Stimulated activated CD8-positive, alpha-beta memory T cell treated with anti-CD3 and anti-CD28 coated beads, Interleukin-7, amount 100 ng/mL, for 48 hours (primary cell): ENCODE measurements around the gene ACAD11.
A peak's percentile ranks its signal among the peaks of the same experiment; 100 is the strongest.

Source experiments
- DNase-seq, 2 donors: peaks; one replicate each; pipeline ENCODE4 v3.0.0-alpha.2; 2020; ENCODE audit warnings: low read depth in 1 of 2; ENCODE audit errors: extremely low read depth in 1 of 2

ACAD11 gene

GRCh38 chr3:132659365-132660051 lies at the start of gene ACAD11:
TSS of gene ACAD11 (minus strand) at chr3:132659809. CDS start at chr3:132659751, 58 bp downstream.
- DNase-seq, result peak; percentile 13 to 23

DNA sequence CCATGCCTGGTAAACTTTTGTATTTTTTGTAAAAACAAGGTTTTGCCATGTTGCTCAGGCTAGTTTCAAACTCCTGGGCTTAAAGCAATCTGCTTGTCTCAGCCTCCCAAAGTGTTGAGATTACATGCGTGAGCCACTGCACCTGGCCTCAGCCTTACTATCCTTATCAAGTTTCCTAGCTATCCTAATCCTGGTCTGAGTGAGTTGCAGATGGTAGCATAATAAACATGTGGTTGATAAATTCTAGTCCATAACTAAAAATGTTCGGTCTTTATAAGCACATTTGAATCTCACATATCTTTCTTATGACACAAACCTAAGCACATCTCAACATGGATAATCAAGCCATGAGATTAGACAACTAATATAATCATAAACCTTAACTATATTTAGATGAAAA lies 44.1 kb upstream of the ACAD11 start:
- DNase-seq, result no peak

DNA sequence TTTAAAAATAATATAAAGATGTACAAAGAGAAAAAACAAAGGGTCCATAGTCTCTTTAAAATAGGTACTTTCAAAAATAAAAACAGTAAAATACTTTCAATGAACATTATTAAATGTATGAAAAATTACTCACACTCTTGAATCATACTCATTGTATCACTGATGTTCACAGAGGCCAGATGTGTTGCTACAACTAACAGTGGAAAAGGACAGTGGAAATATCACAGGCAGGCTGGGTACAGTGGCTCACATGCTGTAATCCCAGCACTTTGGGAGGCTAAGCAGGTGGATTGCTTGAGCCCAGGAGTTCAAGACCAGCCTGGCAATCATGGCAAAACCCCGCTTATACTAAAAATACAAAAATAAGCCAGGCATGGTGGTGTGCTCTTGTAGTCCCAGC lies 35.8 kb upstream of the ACAD11 start:
- no peak for DNase-seq

DNA sequence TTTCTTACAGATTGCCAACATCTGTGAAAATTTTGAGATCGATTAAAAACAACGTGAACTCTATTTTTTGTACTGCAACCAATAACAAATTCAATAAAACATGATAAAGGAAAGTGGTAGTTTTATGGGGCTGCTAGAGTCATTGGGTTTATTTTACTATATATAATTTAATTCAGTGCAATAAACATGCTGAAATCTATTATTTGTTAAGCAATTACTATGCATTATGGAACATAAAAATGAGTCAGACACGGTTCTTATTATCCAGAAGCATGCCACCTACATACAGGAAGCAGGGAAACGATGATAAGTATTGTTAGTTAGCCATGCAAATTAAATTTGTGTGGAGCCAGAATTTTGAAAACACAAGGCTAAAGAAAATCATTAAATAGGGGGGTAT lies 35.4 kb upstream of the ACAD11 start:
- no peak for DNase-seq

- no peak for DNase-seq
Observed at GRCh38 chr3:132690040-132690439, 30.4 kb upstream of the ACAD11 start.

DNA sequence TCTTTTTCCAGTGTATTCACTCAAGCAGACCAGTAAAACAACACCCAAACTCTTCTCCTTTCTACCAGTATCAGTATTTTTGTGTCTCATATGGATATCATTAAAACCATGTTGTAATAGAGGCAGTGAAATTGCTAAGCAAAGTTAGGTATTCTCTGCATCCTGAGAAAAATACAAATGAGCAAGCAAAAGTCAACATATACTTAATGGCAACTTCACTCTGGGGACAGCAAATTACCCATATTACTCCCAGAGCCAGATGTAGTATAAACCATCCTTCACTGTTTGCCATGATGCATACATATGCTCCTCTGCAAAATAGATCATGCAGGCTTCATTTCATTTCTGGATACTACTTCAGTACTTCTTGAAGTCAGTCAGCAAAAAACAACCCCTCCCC lies 22.6 kb upstream of the ACAD11 start:
- DNase-seq, result no peak

DNA sequence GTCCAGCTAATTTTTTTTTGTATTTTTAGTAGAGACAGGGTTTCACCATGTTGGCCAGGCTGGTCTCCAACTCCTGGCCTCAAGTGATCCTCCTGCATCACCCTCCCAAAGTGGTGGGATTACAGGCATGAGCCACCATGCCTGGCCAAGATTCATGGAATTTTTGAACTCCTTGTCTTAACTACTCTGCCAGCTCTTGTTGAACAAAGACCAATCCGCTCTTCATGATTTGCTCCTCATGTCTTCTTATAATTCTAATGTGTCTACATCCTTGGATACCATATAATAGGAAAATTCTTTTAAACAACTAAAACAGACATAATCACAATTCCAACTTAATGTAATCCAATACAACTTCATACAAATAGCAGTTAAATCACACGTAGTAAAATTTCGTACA lies 21.8 kb upstream of the ACAD11 start:
- DNase-seq, result no peak

GRCh38 chr3:132679911-132680310 lies 20.3 kb upstream of the ACAD11 start:
- no peak for DNase-seq

DNA sequence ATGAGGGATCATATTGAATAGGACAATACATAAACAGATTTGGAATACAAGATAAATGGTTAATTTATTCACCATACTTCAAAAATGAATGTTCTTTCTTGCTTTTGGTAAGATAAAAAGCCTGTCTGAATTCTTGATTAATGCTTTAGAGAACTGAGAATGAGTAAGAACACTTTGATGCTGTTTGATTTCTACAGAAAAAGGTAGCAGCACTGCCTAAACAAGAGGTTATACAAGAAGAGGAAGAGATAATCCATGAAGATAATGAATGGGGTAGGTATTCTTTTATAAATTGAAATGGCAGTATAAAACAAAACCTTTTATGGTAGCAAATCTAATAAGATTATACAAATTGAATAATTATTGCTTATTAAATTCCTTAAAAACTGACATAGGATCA lies 15.8 kb upstream of the ACAD11 start:
- DNase-seq, result no peak

DNA sequence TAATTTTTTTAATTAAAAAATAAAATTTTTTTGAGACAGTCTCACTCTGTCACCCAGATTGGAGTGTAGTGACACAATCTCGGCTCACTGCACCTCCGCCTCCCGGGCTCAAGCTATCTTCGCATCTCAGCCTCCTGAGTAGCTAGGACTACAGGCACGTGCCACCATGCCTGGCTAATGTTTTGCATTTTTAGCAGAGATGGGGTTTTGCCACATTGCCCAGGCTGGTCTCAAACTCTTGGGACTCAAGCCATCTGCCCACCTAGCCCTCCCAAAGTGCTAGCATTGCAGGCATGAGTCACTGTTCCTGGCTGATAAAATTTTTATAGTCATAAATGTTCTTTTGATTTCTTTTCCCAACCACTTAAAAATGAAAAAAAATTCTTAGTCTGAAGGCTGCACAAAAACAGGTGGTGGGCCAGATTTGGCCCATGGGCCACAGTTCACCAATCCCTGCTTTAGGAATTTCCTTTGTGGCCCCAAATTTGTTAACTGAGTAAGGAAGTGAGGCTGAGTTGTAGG lies 9.7 kb upstream of the ACAD11 start:
- no peak for DNase-seq

- DNase-seq, result no peak
Observed at GRCh38 chr3:132665230-132665745, 5.7 kb upstream of the ACAD11 start.

DNA sequence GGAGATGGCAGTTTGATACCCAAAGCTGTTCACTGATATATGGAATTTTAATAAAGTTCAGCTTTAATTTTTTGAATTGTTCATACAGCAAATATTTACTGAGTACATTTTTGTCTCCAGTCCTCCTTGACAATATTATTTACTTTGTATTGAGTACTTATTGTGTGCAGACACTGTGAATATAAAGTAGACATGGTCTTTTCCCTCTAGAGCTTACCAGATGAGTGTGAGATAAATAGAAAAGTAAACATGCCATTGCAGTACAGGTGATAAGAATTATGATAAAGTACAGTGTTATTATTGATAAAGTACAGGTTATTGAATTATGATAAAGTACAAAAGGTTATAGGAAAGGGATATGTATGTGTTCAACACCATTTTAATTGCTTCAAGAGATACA lies 2.6 kb upstream of the ACAD11 start:
- no peak for DNase-seq

DNA sequence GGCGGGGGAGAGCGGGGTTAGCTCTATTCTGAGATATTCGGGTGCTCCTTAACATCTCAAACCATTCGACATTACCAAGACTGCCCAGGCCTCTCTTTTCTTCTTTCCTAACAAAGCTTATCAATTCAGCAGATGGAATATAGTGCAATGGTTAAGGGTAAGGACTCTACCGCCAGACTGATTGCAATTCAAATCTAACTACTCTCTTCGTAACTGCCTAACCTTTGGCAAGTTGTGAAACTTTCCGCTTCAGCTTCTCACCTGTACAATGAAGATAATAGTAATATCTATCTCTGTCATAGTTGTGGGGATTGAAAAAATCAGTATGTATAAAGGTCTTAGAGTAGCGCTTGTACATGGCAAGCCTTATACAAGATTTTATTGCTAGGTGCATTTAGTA lies 1.5 kb upstream of the ACAD11 start:
- DNase-seq, result no peak

DNA sequence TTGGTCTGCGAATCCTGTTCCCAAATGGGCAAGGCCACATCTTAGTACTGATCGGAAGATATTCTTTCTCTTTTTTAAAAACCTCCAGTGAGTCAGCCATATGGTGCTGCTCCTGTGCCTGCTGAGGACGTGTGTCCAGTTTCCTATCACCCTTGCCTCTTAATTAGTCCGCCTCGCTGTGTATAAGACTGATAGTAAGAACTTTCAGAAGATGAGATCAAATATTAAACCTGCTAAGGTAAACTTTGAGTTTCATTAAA lies 1.1 kb upstream of the ACAD11 start:
- DNase-seq, result no peak

DNA sequence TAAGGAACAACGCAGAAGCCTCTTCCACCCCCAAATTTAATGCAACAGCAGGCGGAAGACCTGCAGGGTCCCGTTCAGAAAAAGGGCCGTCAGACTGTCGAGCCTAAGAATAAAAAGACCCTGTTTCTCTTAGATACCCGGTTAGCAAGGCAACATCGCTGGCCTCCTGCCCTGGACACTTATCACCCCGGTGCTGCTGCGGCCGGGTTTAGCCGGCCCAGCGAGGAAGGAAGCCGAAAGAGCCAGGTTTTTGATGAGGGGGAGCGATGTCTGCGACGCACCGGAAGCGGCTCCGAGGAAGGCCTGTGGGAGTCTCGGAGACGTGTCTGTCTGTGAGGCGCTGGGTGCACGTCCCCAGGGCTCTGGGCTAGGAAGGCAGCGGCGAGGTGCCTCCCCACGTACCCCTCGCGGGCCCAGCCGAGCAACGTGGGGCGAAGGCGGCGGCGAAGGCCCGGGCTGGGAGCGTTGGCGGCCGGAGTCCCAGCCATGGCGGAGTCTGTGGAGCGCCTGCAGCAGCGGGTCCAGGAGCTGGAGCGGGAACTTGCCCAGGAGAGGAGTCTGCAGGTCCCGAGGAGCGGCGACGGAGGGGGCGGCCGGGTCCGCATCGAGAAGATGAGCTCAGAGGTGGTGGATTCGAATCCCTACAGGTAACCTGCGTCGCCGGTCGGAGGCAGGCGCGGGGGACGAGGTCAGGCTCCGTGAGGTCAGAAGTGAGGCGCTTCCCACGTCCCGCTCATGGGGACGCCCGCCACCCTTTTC lies 622 bp upstream of the ACAD11 start, which contains the start of gene UBA5:
TSS of gene UBA5 (plus strand) at position 278 of the 759 bp plus-strand sequence. CDS start at position 487, 209 bp downstream.
- DNase-seq, result peak; percentile 49 to 60

GRCh38 chr3:132659000-132659364 lies 627 bp downstream of the ACAD11 start:
- DNase-seq, result no peak

GRCh38 chr3:132657869-132658747 lies 1.5 kb downstream of the ACAD11 start:
- DNase-seq, result no peak

GRCh38 chr3:132655471-132655870 lies 4.1 kb downstream of the ACAD11 start:
- no peak for DNase-seq

DNA sequence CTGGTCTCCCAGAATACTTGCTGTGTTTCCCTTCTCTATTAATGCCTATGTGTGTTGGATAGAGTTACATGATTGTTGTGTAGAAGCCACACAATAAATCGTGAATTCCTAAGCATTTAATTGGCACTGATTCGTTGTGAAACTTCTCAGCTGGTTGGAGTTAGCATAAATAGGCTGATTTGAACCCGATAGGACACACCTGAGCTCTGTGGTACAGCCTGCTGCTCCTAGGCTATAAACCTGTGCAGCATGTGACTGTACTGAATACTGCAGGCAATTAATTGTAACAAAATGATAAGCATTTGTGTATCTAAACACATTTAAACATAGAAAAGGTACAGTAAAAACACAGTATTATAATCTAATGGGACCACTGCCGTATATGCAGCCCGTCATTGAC lies 4.9 kb downstream of the ACAD11 start:
- DNase-seq, result no peak

DNA sequence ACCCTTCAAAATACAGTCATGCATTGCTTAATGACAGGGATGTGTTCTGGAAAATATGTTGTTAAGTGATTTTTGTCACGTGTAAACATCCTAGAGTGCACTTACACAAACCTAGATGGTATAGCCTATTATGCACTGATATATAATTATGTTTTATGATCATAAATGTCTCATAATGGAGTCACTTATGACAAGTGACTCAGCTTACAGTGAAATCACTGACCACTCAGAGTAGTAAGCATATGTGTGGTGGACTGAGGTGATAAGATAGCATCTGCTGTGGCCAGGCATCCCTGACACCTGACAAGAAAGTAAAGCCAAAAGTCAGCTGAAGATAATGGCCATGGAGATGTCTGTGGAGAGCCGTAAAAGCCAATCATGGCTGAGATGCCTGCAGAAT lies 5.4 kb downstream of the ACAD11 start:
- no peak for DNase-seq

GRCh38 chr3:132652640-132653270 lies 6.9 kb downstream of the ACAD11 start:
- no peak for DNase-seq
